GM21723 (cell line): ENCODE data around the gene PDPK1.
A peak's percentile ranks its signal among the peaks of the same experiment; 100 is the strongest.
"Not testable (repeated sequence)": the region's sequence is repeated elsewhere in the genome, so short reads cannot be mapped to it uniquely, and the experiment has no call there.

Experiments used
- ATAC-seq: cut with Tn5 transposase; IDR thresholded peaks from one replicate; pipeline ENCODE4 v1.9.1; 2021; ENCODE audit warnings: mild to moderate bottlenecking, moderate library complexity; ENCODE audit not compliant: unreplicated experiment

The PDPK1 gene

GRCh38 chr16:2609827-2610470 is 72.1 kb downstream of the PDPK1 start:
- ATAC-seq: no peak

GRCh38 chr16:2610781-2611498 is 73.1 kb downstream of the PDPK1 start:
- no peak for ATAC-seq

GRCh38 chr16:2611499-2611862 is 73.7 kb downstream of the PDPK1 start:
- ATAC-seq: no peak

- not testable (repeated sequence) for ATAC-seq
Measured at GRCh38 chr16:2611877-2612276, 74.1 kb downstream of the PDPK1 start.

GRCh38 chr16:2613251-2613650 is 75.4 kb downstream of the PDPK1 start:
- not testable (repeated sequence) for ATAC-seq

- ATAC-seq: no peak
Measured at GRCh38 chr16:2614761-2615191, 77.0 kb downstream of the PDPK1 start.

GRCh38 chr16:2618964-2619363 is 81.1 kb downstream of the PDPK1 start:
- ATAC-seq: not testable (repeated sequence)

GRCh38 chr16:2619628-2620027 is 81.8 kb downstream of the PDPK1 start:
- not testable (repeated sequence) for ATAC-seq

GRCh38 chr16:2620870-2621269 is 83.0 kb downstream of the PDPK1 start:
- not testable (repeated sequence) for ATAC-seq

GRCh38 chr16:2621395-2621794 is 83.6 kb downstream of the PDPK1 start:
- ATAC-seq: not testable (repeated sequence)

GRCh38 chr16:2627075-2627474 is 89.3 kb downstream of the PDPK1 start:
- ATAC-seq: not testable (repeated sequence)

- not testable (repeated sequence) for ATAC-seq
Measured at GRCh38 chr16:2631203-2631602, 93.4 kb downstream of the PDPK1 start.

- ATAC-seq: not testable (repeated sequence)
Measured at GRCh38 chr16:2632291-2632690, 94.5 kb downstream of the PDPK1 start.

GRCh38 chr16:2639071-2639721 is 101.4 kb downstream of the PDPK1 start:
- ATAC-seq: peak; percentile 63

GRCh38 chr16:2639722-2640072 is 101.9 kb downstream of the PDPK1 start:
- peak; percentile 46 for ATAC-seq

- not testable (repeated sequence) for ATAC-seq
Measured at GRCh38 chr16:2642561-2642960, 104.7 kb downstream of the PDPK1 start.

- ATAC-seq: not testable (repeated sequence)
Measured at GRCh38 chr16:2644754-2645453, 107.1 kb downstream of the PDPK1 start.

- ATAC-seq: not testable (repeated sequence)
Measured at GRCh38 chr16:2651268-2651871, 113.5 kb downstream of the PDPK1 start.
